Naive thymus-derived CD8-positive, alpha-beta T cell (primary cell): ENCODE data around the gene PDZD2. TPM values are rescaled to one million over a fixed set of nuclear protein-coding genes. Genes with fewer than 3 reads are reported as not detected.
A peak's percentile ranks its signal among the peaks of the same experiment; 100 is the strongest.
"Not testable (repeated sequence)": the region's sequence is repeated elsewhere in the genome, so short reads cannot be mapped to it uniquely, and the experiment has no call there.

ENCODE experiments used
- ATAC-seq, 2 donors: fragments of 150-1000 bp; cut with Tn5 transposase in 1 of 2; sonication (Bioruptor Pico), chemical (Tn5 transposase) in 1 of 2; 1 replicate in 1 of 2; 2 replicates in 1 of 2; pipeline ENCODE4 v1.10.0; 2021; ENCODE audit warnings: mild to moderate bottlenecking in 2 of 2, moderate library complexity in 2 of 2
- POLR2A ChIA-PET: fragments of 350-600 bp; sonication (Branson Sonifier 250); formaldehyde crosslinking; loops from one replicate; lab custom pipeline; 2021; ENCODE audit warnings: antibody characterized with exemption; lab: Charles Lee
- DNase-seq, 10 donors: peaks; one replicate each; pipeline versions ENCODE4 v3.0.0 to v3.0.0-alpha.2; 2020 to 2022
- H3K27ac Mint-ChIP-seq, 10 donors: one replicate each; pipeline ENCODE4 v1.8.0; 2020 to 2022; ENCODE audit warnings: mild to moderate bottlenecking in 10 of 10, mixed read lengths in 10 of 10, moderate library complexity in 4 of 10, inconsistent platforms in 1 of 10
- H3K27me3 Mint-ChIP-seq, 5 donors: one replicate each; pipeline ENCODE4 v1.8.0; 2021 to 2022; ENCODE audit warnings: mixed read lengths in 5 of 5
- H3K36me3 Mint-ChIP-seq, 3 donors: one replicate each; pipeline ENCODE4 v1.8.0; 2020 to 2022; ENCODE audit warnings: mixed read lengths in 3 of 3, mild to moderate bottlenecking in 2 of 3, inconsistent platforms in 1 of 3
- H3K4me1 Mint-ChIP-seq, 4 donors: one replicate each; pipeline ENCODE4 v1.8.0; 2021 to 2022; ENCODE audit warnings: mixed read lengths in 4 of 4
- H3K4me3 Mint-ChIP-seq, 10 donors: one replicate each; pipeline ENCODE4 v1.8.0; 2020 to 2022; ENCODE audit warnings: mild to moderate bottlenecking in 10 of 10, mixed read lengths in 10 of 10, moderate library complexity in 6 of 10, inconsistent platforms in 1 of 10
- H3K9me3 Mint-ChIP-seq, 9 donors: one replicate each; pipeline ENCODE4 v1.8.0; 2020 to 2022; ENCODE audit warnings: mixed read lengths in 9 of 9, mild to moderate bottlenecking in 3 of 9, inconsistent platforms in 1 of 9, moderate library complexity in 1 of 9
- polyA plus RNA-seq, 3 donors: library from polyadenylated mRNA; unstranded; fragments of 300-500 nt; fragmentation: Illumina TruSeq; gene quantifications; one replicate each; pipeline ENCODE4 v1.2.3, GENCODE V29; 2021
- total RNA-seq, 8 experiments: library from RNA in 2 of 8; stranded (reverse) in 2 of 8; gene quantifications; one replicate each; pipeline ENCODE4 v1.2.3 and lab custom pipeline; 2021 to 2026

PDZD2 gene
- total and polyA plus RNA-seq, 5 experiments from 2014 or later: 0.73 to 1.7 (median 1.3) TPM; not detected in 1

DNA sequence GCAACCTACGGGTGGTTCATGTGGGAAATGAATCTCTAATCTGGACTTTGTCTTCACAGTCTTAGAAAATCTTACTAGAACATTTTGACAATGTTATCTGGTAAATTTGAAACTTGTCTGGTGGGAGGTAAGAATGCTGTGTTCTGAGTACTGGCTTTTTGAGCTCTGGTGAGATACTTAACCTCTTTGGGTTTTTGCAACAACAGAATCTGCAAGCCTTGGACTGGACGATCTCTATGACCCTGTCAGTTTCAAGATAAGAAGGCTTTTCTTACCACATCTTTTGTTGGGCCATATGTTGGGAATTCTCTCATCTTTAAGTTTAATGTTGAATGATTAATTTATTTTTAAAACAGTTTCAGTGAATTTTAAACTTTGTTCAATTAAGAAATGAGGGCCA, 422.3 kb downstream of the PDZD2 start:
- Mint-ChIP-seq H3K4me3 (no peak overlapping the region), H3K27ac (no peak overlapping the region), H3K9me3 (peaks cover 0 to 2% (median 0%) of the 10 kb centered on the region in 9 donors), H3K4me1 (no peaks in the 10 kb centered on the region), H3K27me3 (peaks cover 0 to 2% (median 0%) of the 10 kb centered on the region in 5 donors), H3K36me3 (peaks cover 0 to 13% (median 0%) of the 10 kb centered on the region in 3 donors)
- POLR2A ChIA-PET: interaction anchor here (0.7 kb wide), 1 partner anchor 60 kb away, joined by 3 read pairs; no protein-coding TSS in a partner anchor
- ATAC-seq: no peak
- no peak for DNase-seq

DNA sequence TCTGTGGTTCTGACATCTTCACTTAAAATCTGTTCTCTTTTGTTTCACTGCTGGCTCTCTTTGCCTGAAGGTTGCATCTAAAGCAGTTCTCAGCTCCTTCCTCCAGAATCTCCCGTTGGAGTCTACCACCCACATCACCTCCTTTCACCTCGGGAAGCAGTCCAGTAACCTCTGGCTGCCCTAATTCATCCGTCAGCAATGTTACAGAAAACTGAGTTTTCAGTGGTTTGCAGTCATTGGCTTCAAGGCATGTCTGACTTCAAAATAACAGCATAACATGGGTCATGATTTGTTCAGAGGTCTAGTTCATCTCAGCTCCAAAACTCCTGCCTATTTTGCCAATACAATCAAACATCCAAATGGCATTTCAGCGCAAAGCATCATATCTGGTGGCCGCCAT, 427.5 kb downstream of the PDZD2 start:
- H3K4me3 Mint-ChIP-seq: no peak overlapping the region
- no peaks in the 10 kb centered on the region for H3K4me1 Mint-ChIP-seq
- no peak overlapping the region for H3K27ac Mint-ChIP-seq
- peaks cover 0 to 6% (median 0%) of the 10 kb centered on the region in 3 donors for H3K36me3 Mint-ChIP-seq
- ATAC-seq (no peak), DNase-seq (no peak)
- POLR2A ChIA-PET: no interaction called here
- H3K27me3 Mint-ChIP-seq: no peaks in the 10 kb centered on the region
- no peaks in the 10 kb centered on the region for H3K9me3 Mint-ChIP-seq

DNA sequence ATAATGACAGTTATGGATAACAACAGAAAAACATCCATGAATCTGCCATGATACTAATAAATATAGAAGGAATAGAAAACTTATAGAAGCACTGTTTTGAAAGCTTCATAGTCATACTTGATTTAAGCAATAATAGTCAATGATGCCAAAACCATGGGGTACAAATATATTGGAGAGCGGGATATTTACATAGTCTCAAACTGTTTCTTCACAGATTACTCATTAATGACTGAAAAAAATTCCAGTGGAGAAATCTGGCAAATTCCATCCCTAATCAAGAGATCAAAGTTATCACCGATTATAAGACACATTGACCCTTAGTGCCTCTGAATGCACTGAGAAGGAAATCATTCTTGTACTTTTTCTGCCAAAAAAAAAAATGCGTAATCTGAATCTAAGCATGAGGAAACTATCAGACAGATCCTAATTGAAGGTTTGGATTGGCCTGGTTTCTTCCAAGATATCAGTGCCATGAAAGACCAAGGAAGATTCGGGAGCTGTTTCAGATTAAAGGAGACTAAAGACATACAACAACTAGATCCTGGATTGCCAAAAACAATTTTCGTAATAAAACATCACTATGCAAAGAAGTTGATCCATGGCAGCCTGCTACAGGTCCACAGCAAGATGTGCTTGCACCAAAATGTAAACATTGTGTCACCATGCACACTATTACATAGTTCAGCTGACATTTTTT, 429.0 kb downstream of the PDZD2 start:
- peaks cover 0 to 3% (median 0%) of the 10 kb centered on the region in 3 donors for H3K36me3 Mint-ChIP-seq
- ATAC-seq (no peak), DNase-seq (no peak)
- POLR2A ChIA-PET: no interaction called here
- no peaks in the 10 kb centered on the region for H3K9me3 Mint-ChIP-seq
- H3K27ac Mint-ChIP-seq: no peak overlapping the region
- H3K27me3 Mint-ChIP-seq: no peaks in the 10 kb centered on the region
- no peaks in the 10 kb centered on the region for H3K4me1 Mint-ChIP-seq
- H3K4me3 Mint-ChIP-seq: no peak overlapping the region

DNA sequence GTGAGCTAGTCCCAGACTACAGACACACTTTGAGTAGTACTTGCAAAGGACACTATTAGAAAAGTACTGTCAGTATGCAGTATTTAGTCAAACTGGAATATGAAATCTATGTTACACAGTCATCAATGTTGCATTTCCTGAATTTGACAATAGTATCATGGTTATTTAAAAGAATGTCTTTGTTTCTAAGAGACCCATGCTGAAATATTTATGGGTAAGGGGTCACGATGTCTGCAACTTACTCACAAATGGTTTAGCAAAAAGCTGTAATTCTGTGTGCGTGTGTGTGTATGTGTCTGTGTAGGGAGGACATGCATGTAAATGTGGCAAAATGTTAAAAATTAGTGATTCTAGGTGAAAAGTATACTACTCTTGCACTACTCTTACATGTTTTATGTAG, 429.6 kb downstream of the PDZD2 start:
- Mint-ChIP-seq H3K36me3 (peaks cover 0 to 2% (median 0%) of the 10 kb centered on the region in 3 donors), H3K27ac (peak overlapping the region in 1 of 10 donors; percentile 2), H3K9me3 (no peaks in the 10 kb centered on the region), H3K4me3 (no peak overlapping the region), H3K27me3 (no peaks in the 10 kb centered on the region), H3K4me1 (no peaks in the 10 kb centered on the region)
- DNase-seq (no peak), ATAC-seq (no peak)
- POLR2A ChIA-PET: no interaction called here

DNA sequence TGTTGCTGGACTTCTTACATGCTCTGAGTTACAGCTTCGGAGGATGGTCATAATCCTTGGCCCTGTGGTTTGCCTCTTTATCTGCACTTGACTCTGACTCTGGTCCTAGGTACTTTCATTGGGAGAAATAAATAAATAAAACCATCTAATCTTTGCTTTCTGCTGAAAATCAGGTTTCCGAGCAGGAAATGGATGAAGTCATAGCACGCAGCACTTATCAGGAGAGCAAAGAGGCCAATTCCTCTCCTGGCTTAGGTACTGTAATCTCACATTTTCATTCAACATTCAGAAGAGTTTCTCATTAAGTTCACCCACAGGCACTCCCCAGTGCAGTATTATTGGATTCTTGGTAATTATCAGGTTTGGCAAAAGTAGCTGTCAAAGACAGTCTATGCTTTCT, 430.5 kb downstream of the PDZD2 start:
- H3K27me3 Mint-ChIP-seq: no peaks in the 10 kb centered on the region

DNA sequence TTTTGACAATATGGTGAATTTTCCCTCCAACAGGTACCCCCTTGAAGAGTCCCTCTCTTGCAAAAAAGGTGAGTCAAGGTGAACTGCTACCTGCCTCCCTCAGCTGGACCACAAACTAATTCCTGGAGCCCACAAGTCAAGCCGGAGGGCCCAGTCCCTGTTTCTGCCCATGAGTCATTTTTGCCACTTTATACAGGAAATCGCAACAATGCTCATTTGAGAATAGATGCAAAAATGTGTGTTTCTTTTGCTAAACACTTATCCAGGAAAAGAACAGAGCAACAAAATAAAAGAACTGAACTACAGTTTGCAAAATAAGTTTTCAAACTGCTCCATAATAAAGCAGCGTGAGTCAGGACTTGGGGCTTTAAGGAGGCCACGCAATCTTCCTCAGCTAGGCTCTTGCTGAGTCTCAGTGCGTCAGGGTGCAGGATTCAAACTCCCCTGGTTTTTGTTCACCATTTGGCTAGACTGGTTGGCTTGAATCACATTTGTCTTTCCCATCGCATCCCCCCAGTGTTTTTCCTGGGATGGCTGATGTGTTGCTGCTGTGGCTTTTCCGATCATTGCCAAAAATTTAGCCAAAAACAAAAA, 432.5 kb downstream of the PDZD2 start:
- POLR2A ChIA-PET: no interaction called here
- no peak for ATAC-seq
- no peak for DNase-seq
- Mint-ChIP-seq H3K27me3 (no peaks in the 10 kb centered on the region), H3K4me3 (no peak overlapping the region), H3K4me1 (no peaks in the 10 kb centered on the region), H3K9me3 (no peaks in the 10 kb centered on the region), H3K27ac (peak overlapping the region in 1 of 10 donors; percentile 69), H3K36me3 (peaks cover 0 to 2% (median 0%) of the 10 kb centered on the region in 3 donors)

More for the DNA sequence above, 430.5 kb downstream of the PDZD2 start:
- Mint-ChIP-seq H3K4me3 (no peak overlapping the region), H3K27ac (no peak overlapping the region), H3K9me3 (no peaks in the 10 kb centered on the region), H3K4me1 (no peaks in the 10 kb centered on the region), H3K36me3 (peaks cover 0 to 2% (median 0%) of the 10 kb centered on the region in 3 donors)
- ATAC-seq (no peak), DNase-seq (no peak)
- POLR2A ChIA-PET: no interaction called here

DNA sequence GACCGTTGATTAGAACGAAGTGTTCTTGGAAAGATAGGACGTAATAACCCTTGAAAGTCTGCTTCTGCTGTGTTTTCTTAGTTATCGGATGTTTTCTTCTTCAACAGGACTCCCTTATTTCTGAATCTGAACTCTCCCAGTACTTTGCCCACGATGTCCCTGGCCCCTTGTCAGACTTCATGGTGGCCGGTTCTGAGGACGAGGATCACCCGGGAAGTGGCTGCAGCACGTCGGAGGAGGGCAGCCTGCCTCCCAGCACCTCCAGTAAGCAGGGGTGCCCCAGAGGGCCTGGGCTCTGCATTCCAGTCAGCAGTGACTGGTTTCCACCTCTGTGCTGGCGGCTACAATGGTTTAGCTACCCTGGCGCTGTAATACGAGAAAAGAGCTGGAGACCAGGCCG, 433.1 kb downstream of the PDZD2 start:
- peaks cover 0 to 2% (median 0%) of the 10 kb centered on the region in 3 donors for H3K36me3 Mint-ChIP-seq
- POLR2A ChIA-PET: interaction anchor here (0.6 kb wide), 1 partner anchor 9 kb away, joined by 3 read pairs; no protein-coding TSS in a partner anchor
- H3K4me1 Mint-ChIP-seq: peaks cover 0 to 2% (median 0%) of the 10 kb centered on the region in 4 donors
- H3K27me3 Mint-ChIP-seq: no peaks in the 10 kb centered on the region
- no peaks in the 10 kb centered on the region for H3K9me3 Mint-ChIP-seq
- peak overlapping the region in 1 of 10 donors; percentile 69 for H3K27ac Mint-ChIP-seq
- H3K4me3 Mint-ChIP-seq: no peak overlapping the region
- no peak for ATAC-seq
- no peak for DNase-seq

DNA sequence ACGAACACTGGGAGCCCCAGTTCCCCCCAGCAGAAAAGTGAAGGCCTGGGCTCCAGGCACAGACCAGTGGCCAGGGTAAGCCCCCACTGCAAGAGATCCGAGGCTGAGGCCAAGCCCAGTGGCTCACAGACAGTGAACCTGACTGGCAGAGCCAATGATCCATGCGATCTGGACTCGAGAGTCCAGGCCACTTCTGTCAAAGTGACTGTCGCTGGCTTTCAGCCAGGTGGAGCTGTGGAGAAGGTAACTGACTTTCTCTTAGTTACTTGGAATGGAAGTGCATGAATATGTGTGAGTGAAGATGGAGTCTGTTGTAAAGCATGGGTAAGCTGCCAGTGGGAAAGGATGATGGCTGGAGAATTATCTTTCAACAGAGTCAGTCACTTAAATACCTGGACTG, 435.5 kb downstream of the PDZD2 start:
- H3K4me1 Mint-ChIP-seq: peaks cover 0 to 2% (median 0%) of the 10 kb centered on the region in 4 donors
- H3K27ac Mint-ChIP-seq: no peak overlapping the region
- no peak overlapping the region for H3K4me3 Mint-ChIP-seq
- ATAC-seq: no peak
- H3K27me3 Mint-ChIP-seq: no peaks in the 10 kb centered on the region
- H3K36me3 Mint-ChIP-seq: peaks cover 0 to 2% (median 0%) of the 10 kb centered on the region in 3 donors
- POLR2A ChIA-PET: no interaction called here
- DNase-seq: no peak
- H3K9me3 Mint-ChIP-seq: no peaks in the 10 kb centered on the region

DNA sequence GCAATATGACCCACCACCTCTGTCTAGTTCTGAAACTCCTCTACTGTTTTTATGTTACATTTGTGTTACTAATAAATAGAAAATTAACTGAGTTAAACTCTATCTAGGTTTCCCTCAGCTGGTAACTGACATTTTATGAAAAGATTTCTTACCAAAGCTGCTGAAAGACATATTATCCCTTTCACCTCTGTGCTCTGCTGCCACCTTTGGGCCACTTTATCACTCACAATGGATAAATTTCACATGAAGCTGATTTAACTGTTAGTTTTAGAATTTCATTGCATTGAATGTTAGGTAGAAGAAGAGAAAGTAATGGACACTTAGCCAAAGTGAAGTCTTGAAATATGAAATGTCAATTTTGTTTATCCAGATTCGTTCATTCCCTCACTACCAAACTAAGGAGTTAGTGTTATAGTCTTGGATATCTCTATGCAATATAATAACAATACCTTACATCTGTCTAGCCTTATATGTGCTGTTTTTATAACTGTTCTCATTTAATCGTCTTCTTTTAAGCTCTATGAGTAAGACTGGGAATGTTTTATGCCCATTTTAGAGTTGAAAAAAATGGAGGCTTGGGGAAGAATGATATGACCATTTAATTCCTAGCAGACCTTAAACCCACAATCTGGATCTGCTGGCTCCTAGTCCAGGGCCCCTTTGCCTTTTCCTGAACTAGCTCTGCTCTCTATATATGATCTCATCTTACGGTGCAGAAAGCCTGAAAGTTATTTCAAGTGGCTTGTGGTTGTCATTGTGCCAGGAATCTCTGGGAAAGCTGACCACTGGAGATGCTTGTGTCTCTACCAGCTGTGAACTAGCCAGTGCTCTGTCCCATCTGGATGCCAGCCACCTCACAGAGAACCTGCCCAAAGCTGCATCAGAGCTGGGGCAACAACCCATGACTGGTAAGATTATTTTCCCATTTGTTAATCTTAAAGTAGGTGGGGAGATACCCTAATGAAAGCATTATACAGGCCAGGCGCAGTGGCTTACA, 438.1 kb downstream of the PDZD2 start:
- no peak overlapping the region for H3K27ac Mint-ChIP-seq
- no peaks in the 10 kb centered on the region for H3K27me3 Mint-ChIP-seq
- H3K4me1 Mint-ChIP-seq: peaks cover 0 to 2% (median 0%) of the 10 kb centered on the region in 4 donors
- POLR2A ChIA-PET: interaction anchor here (0.6 to 1.3 kb wide), 5 partner anchors 18 to 251 kb away, joined by 3 to 8 read pairs (median 4); no protein-coding TSS in a partner anchor
- no peak overlapping the region for H3K4me3 Mint-ChIP-seq
- peak; percentile 40 to 53 for ATAC-seq
- DNase-seq: peak in 8 of 10 donors; percentile 18 to 72 (median 39)
- no peaks in the 10 kb centered on the region for H3K9me3 Mint-ChIP-seq
- peaks cover 0 to 4% (median 0%) of the 10 kb centered on the region in 3 donors for H3K36me3 Mint-ChIP-seq

DNA sequence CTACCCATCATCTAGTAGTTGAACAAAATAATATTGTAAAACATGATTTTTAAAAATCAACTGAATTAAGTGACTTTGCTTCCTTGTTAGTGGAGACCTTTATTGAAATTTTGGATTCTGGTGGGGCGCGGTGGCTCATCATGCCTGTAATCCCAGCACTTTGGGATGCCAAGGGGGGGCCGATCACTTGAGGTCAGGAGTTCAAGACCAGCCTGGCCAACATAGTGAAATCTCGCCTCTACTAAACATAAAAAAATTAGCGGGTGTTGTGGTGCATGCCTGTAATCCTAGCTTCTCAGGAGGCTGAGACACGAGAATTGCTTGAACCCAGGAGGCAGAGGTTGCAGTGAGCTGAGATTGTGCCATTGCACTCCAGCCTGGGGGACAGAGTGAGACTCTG, 439.9 kb downstream of the PDZD2 start:
- H3K4me3 Mint-ChIP-seq, H3K36me3 Mint-ChIP-seq, H3K27ac Mint-ChIP-seq, ATAC-seq, H3K9me3 Mint-ChIP-seq, POLR2A ChIA-PET, H3K4me1 Mint-ChIP-seq, H3K27me3 Mint-ChIP-seq, DNase-seq: not testable (repeated sequence)

DNA sequence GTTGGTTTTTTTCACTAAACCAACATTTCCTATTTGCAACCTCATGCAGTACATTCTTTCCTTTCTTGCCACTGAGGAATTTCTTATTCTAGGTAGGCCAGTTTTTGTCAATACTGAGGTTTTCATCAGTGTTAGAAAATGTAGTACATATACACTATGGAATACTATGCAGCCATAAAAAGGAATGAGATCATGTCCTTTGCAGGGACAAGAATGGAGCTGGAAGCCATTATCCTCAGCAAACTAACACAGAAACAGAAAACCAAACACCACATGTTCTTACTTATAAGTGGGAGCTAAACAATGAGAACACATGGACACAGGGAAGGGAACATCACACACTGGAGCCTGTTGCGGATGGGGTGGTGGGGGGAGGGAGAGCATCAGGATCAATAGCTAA, 441.6 kb downstream of the PDZD2 start:
- H3K4me3 Mint-ChIP-seq, H3K9me3 Mint-ChIP-seq, H3K4me1 Mint-ChIP-seq, H3K27ac Mint-ChIP-seq, DNase-seq, H3K27me3 Mint-ChIP-seq, POLR2A ChIA-PET, H3K36me3 Mint-ChIP-seq, ATAC-seq: not testable (repeated sequence)

DNA sequence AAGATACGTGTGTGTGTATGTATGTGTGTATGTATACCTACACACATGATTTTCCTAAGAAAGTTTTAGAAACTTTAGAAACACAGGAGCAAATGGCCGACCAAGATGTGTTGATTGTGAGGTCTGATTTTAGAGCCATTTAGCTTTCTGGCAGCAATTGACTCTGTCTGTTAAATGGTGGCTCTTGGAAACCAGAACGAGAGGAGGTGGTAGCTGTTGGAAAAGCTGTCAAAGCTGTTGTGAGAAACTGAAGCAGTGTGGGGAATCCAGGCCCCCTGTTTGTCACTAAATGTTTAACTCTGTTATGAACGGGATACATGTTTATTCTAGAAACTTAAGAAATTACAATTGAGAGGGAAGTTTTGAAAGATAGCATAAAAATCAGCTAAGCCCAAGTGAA, 443.8 kb downstream of the PDZD2 start:
- Mint-ChIP-seq H3K4me3 (no peak overlapping the region), H3K36me3 (peaks cover 0 to 4% (median 2%) of the 10 kb centered on the region in 3 donors), H3K27me3 (no peaks in the 10 kb centered on the region), H3K9me3 (no peaks in the 10 kb centered on the region), H3K4me1 (no peaks in the 10 kb centered on the region), H3K27ac (no peak overlapping the region)
- ATAC-seq (no peak), DNase-seq (no peak)
- POLR2A ChIA-PET: interaction anchor here (0.5 kb wide), 1 partner anchor 212 kb away, joined by 3 read pairs; no protein-coding TSS in a partner anchor
